DND-41 (cell line): ENCODE results near the gene HRH2.

ENCODE experiments used
- ATAC-seq: fragments of 200-7000 bp; cut with Tn5 transposase; 3 replicates; pipeline ENCODE4 v1.9.1; 2021; ENCODE audit warnings: low read depth; ENCODE audit not compliant: insufficient read depth
- DNase-seq: peaks from one replicate; pipeline ENCODE4 v3.0.0-alpha.2; 2020
- H2AFZ ChIP-seq: 2 replicates; pipeline ENCODE4 v1.6.0; 2012; ENCODE audit warnings: low read depth, low read length
- H3K27ac ChIP-seq: 2 replicates; pipeline ENCODE4 v1.5.1; 2012; ENCODE audit warnings: low read length, inconsistent platforms
- H3K27me3 ChIP-seq: fragments of 200-600 bp; sonication (generic); 2 replicates; pipeline ENCODE4 v1.6.0; 2012; ENCODE audit warnings: low read length, mild to moderate bottlenecking, inconsistent platforms; ENCODE audit not compliant: insufficient read depth, poor library complexity
- H3K36me3 ChIP-seq: 2 replicates; pipeline ENCODE4 v1.5.1; 2012; ENCODE audit warnings: low read length, inconsistent platforms; ENCODE audit not compliant: insufficient read depth
- H3K4me1 ChIP-seq: 2 replicates; pipeline ENCODE4 v1.5.1; 2012; ENCODE audit warnings: mild to moderate bottlenecking, low read length; ENCODE audit not compliant: insufficient read depth
- H3K4me2 ChIP-seq: 2 replicates; pipeline ENCODE4 v1.6.0; 2012; ENCODE audit warnings: mild to moderate bottlenecking, moderate library complexity, low read length, inconsistent platforms; ENCODE audit not compliant: insufficient read depth
- H3K4me3 ChIP-seq, 2 experiments: fragments of 200-600 bp in 1 of 2; shearing (Covaris generic) in 1 of 2; 2 replicates each; pipeline ENCODE4 v1.5.1; 2012 to 2016; ENCODE audit warnings: inconsistent platforms in 2 of 2, low read length in 2 of 2, mild to moderate bottlenecking in 2 of 2, low read depth in 1 of 2, moderate library complexity in 1 of 2
- H3K79me2 ChIP-seq: 2 replicates; pipeline ENCODE4 v1.6.0; 2012; ENCODE audit warnings: low read length, inconsistent platforms; ENCODE audit not compliant: insufficient read depth
- H3K9ac ChIP-seq: 2 replicates; pipeline ENCODE4 v1.6.0; 2012; ENCODE audit warnings: low read depth, mild to moderate bottlenecking, inconsistent platforms, low read length, moderate library complexity
- H3K9me3 ChIP-seq: 2 replicates; pipeline ENCODE4 v1.5.1; 2012; ENCODE audit warnings: low read length, moderate library complexity, mild to moderate bottlenecking, inconsistent platforms; ENCODE audit not compliant: insufficient read depth, severe bottlenecking
- H4K20me1 ChIP-seq: 2 replicates; pipeline ENCODE4 v1.6.0; 2012; ENCODE audit warnings: low read length; ENCODE audit not compliant: insufficient read depth
- CTCF ChIP-seq: IDR thresholded peaks from 2 replicates; pipeline ENCODE4 v1.5.1; 2012; ENCODE audit warnings: borderline replicate concordance, low read length, moderate library complexity, mild to moderate bottlenecking; ENCODE audit not compliant: poor library complexity, severe bottlenecking; ENCODE audit errors: extremely low read depth
- EZH2 ChIP-seq: IDR thresholded peaks from 3 replicates; pipeline ENCODE4 v1.6.1; 2012; ENCODE audit warnings: borderline replicate concordance, low read depth, mild to moderate bottlenecking, moderate library complexity, low read length, inconsistent platforms; ENCODE audit not compliant: severe bottlenecking

HRH2 gene

GRCh38 chr5:175681045-175681967, 23.4 kb downstream of the HRH2 start:
- DNase-seq (no peak), ATAC-seq (no peak)
- H3K4me1 ChIP-seq: no peaks in the 10 kb centered on the region
- TF ChIP-seq EZH2 (no peak), CTCF (no peak)
- no peaks in the 10 kb centered on the region for H3K79me2 ChIP-seq
- no peaks in the 10 kb centered on the region for H3K27me3 ChIP-seq
- H3K4me3 ChIP-seq: no peak overlapping the region
- H3K4me2 ChIP-seq: no peak overlapping the region
- no peak overlapping the region for H3K27ac ChIP-seq
- H3K9ac ChIP-seq: no peak overlapping the region
- H3K9me3 ChIP-seq: no peaks in the 10 kb centered on the region
- no peak overlapping the region for H2AFZ ChIP-seq
- H4K20me1 ChIP-seq: peaks cover 11% of the 10 kb centered on the region; the same call in 1 of the 2 replicates
- no peaks in the 10 kb centered on the region for H3K36me3 ChIP-seq

GRCh38 chr5:175681968-175682340, 24.1 kb downstream of the HRH2 start:
- H3K36me3 ChIP-seq: no peaks in the 10 kb centered on the region
- no peak overlapping the region for H3K4me3 ChIP-seq
- no peaks in the 10 kb centered on the region for H3K27me3 ChIP-seq
- no peak overlapping the region for H3K4me2 ChIP-seq
- no peaks in the 10 kb centered on the region for H3K4me1 ChIP-seq
- no peak for DNase-seq
- peaks cover 11% of the 10 kb centered on the region; the same call in 1 of the 2 replicates for H4K20me1 ChIP-seq
- no peaks in the 10 kb centered on the region for H3K9me3 ChIP-seq
- no peak overlapping the region for H3K9ac ChIP-seq
- no peak overlapping the region for H2AFZ ChIP-seq
- no peak for ATAC-seq
- no peaks in the 10 kb centered on the region for H3K79me2 ChIP-seq
- TF ChIP-seq EZH2: no peak
- no peak for TF ChIP-seq CTCF
- no peak overlapping the region for H3K27ac ChIP-seq

- Histone ChIP-seq H3K4me3 (no peak overlapping the region), H2AFZ (no peak overlapping the region), H3K9ac (no peak overlapping the region), H3K79me2 (no peaks in the 10 kb centered on the region), H3K4me2 (no peak overlapping the region), H3K4me1 (no peaks in the 10 kb centered on the region), H3K9me3 (no peaks in the 10 kb centered on the region), H3K36me3 (no peaks in the 10 kb centered on the region), H3K27ac (no peak overlapping the region), H3K27me3 (no peaks in the 10 kb centered on the region), H4K20me1 (peaks cover 11% of the 10 kb centered on the region; the same call in 1 of the 2 replicates)
- DNase-seq: no peak
- TF ChIP-seq EZH2 (no peak), CTCF (no peak)
- no peak for ATAC-seq
These were observed 24.8 kb downstream of the HRH2 start for GRCh38 chr5:175682664-175683063.
